Measurements from ENCODE around the gene BTG1. TPM values are rescaled to one million over a fixed set of nuclear protein-coding genes. Genes with fewer than 3 reads are reported as not detected.

Gene BTG1
- total and polyA plus RNA-seq, 7 donors = 41.0 to 82.3 (median 54.8) TPM

DNA sequence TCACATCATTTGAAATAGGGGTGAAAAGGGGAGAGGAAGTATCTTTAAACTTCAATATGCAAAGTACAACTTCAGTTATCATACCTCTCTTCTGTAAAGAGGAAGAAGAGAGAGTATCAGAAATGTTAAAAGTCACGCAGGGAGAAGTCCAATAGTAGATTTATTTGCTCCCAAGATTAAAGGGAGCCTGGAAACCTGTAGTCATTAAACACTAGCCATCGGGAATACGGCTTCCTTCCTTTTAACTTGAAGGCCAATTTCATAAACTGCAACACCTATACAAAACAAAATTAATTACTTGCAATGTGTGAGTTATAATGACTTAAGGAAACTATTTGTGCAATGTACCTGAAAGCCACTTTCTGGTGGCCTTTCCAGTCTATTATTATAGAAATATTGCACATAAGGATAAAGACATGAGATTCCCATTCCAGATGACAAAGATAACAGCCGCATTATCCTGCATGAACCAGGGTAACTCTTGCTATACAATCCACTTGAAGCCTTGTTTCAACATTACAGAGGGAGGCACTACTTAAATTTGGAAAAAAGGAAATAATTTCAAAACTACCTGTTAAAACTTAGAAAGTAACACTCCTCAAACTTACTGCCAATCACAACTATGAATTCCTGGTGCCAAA lies 4.6 kb downstream of the BTG1 start:
- Histone ChIP-seq H3K4me3 (peak overlapping the region; percentile 90 to 99 (median 96)), H3K9me3 (no peaks in the 10 kb centered on the region), H3K27ac (peak overlapping the region; percentile 98 to 99 (median 99)), H3K36me3 (peaks cover 0 to 21% (median 6%) of the 10 kb centered on the region in 4 donors), H3K27me3 (no peaks in the 10 kb centered on the region), H3K4me1 (peaks cover 0 to 47% (median 29%) of the 10 kb centered on the region in 4 donors)
- 4 to 13% methylated on average over 4 of the region's 4 CpGs for WGBS, 2 donors
- intact Hi-C loops (cut with DNase I) = loop anchor here (10.0 kb wide), 1 partner anchor 364 kb away; no protein-coding TSS in a partner anchor
- TF ChIP-seq POLR2A (IDR thresholded peaks at IDR 0.05) (no peak), EP300 (IDR thresholded peaks at IDR 0.05) (no peak), CTCF (IDR thresholded peaks at IDR 0.05) (no peak), POLR2AphosphoS5 (IDR thresholded peaks at IDR 0.05) (no peak)
- no peak for DNase-seq

DNA sequence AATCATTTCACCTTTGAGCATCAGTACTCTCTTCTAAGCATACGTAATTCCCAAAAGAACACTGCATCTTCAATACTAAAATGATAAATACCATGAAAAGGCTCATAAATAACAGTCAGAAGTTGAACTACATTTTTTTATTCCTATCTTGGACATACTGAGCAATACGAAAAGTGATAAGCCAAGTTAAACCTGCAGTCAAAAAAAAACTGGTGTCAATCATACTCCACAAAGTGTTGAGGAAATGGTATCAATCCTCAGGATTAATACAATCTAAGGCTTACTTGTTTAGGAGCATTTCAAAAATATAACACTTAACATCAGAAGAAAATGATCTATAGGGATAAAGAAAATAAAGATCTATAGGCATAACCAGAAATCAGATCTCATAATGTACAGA lies 5.5 kb downstream of the BTG1 start:
- whole genome bisulfite sequencing, 2 donors = 17 to 28% methylated on average over 2 of the region's 2 CpGs
- H3K27ac ChIP-seq = peak overlapping the region; percentile 98 to 99 (median 99)
- no peaks in the 10 kb centered on the region for H3K27me3 ChIP-seq
- DNase-seq = no peak
- TF ChIP-seq POLR2A (IDR thresholded peaks at IDR 0.05) = no peak
- TF ChIP-seq EP300 (IDR thresholded peaks at IDR 0.05) = no peak
- no peak for TF ChIP-seq POLR2AphosphoS5 (IDR thresholded peaks at IDR 0.05)
- TF ChIP-seq CTCF (IDR thresholded peaks at IDR 0.05) = no peak
- peak overlapping the region; percentile 90 to 99 (median 96) for H3K4me3 ChIP-seq
- H3K9me3 ChIP-seq = no peaks in the 10 kb centered on the region
- intact Hi-C loops (cut with DNase I) = loop anchor here (10.0 kb wide), 1 partner anchor 365 kb away; no protein-coding TSS in a partner anchor
- peaks cover 0 to 21% (median 6%) of the 10 kb centered on the region in 4 donors for H3K36me3 ChIP-seq
- peaks cover 0 to 54% (median 34%) of the 10 kb centered on the region in 4 donors for H3K4me1 ChIP-seq

- no peaks in the 10 kb centered on the region for H3K27me3 ChIP-seq
- H3K36me3 ChIP-seq = peaks cover 0 to 21% (median 6%) of the 10 kb centered on the region in 4 donors
- WGBS, 2 donors = 9 to 23% methylated on average over 2 of the region's 2 CpGs
- H3K4me3 ChIP-seq = peak overlapping the region; percentile 90 to 99 (median 96)
- intact Hi-C loops (cut with DNase I) = loop anchor here (10.0 kb wide), 1 partner anchor 365 kb away; no protein-coding TSS in a partner anchor
- H3K4me1 ChIP-seq = peaks cover 0 to 59% (median 39%) of the 10 kb centered on the region in 4 donors
- no peak for DNase-seq
- H3K27ac ChIP-seq = peak overlapping the region; percentile 98 to 99 (median 99)
- no peak for TF ChIP-seq POLR2AphosphoS5 (IDR thresholded peaks at IDR 0.05)
- TF ChIP-seq CTCF (IDR thresholded peaks at IDR 0.05) = no peak
- TF ChIP-seq POLR2A (IDR thresholded peaks at IDR 0.05) = no peak
- TF ChIP-seq EP300 (IDR thresholded peaks at IDR 0.05) = no peak
- no peaks in the 10 kb centered on the region for H3K9me3 ChIP-seq
Measured at GRCh38 chr12:92139634-92140150, 6.0 kb downstream of the BTG1 start.

DNA sequence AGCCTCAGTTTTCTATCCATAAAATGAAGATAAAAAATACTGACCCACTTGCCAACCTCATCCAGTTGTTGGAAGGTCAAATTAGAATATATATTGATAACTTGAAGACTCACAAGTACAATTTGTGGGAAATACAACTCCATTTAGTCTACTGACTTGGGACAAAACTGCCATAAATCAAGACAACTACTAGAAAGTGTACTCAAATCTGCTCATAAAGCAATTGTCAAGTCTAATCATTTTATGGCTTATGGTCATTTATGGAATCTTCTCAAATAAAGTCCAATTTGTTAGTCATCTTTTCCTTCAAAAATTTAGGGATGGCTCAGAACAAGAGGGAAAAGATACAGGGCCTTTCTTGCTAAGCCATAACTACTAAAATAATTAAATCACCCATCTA lies 7.0 kb downstream of the BTG1 start:
- Histone ChIP-seq H3K36me3 (peaks cover 0 to 16% (median 4%) of the 10 kb centered on the region in 4 donors), H3K9me3 (no peaks in the 10 kb centered on the region), H3K27ac (peak overlapping the region in 1 of 4 donors; percentile 13), H3K27me3 (no peaks in the 10 kb centered on the region), H3K4me3 (peak overlapping the region in 3 of 4 donors; percentile 90 to 98 (median 93)), H3K4me1 (peaks cover 0 to 70% (median 49%) of the 10 kb centered on the region in 4 donors)
- DNase-seq = no peak
- intact Hi-C loops (cut with DNase I) = no loop called here
- no peak for TF ChIP-seq POLR2A (IDR thresholded peaks at IDR 0.05)
- no peak for TF ChIP-seq EP300 (IDR thresholded peaks at IDR 0.05)

DNA sequence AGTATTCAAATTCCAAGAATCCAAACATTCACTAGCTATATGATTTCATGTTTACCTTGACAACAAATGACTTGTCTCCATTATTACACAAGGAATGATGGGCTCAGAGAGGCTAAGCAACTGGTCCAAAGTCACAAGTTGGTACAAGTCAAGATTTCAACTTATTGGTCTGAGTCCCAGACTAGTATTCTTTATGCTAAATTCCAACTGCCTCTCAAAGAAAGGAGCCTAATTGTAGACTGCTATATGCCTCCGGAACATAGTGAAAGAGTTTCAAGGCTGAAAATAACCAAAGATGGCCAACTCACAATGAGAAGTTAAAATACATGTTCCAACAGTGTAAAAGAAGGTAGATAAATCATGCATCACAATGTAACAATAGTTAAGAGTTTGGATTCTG lies 7.5 kb downstream of the BTG1 start:
- peak overlapping the region in 1 of 4 donors; percentile 13 for H3K27ac ChIP-seq
- intact Hi-C loops (cut with DNase I) = no loop called here
- DNase-seq = no peak

More for the DNA sequence above, 7.5 kb downstream of the BTG1 start:
- Histone ChIP-seq H3K4me3 (peak overlapping the region in 2 of 4 donors; percentile 90 to 93), H3K36me3 (peaks cover 0 to 11% (median 2%) of the 10 kb centered on the region in 4 donors), H3K27me3 (no peaks in the 10 kb centered on the region), H3K9me3 (no peaks in the 10 kb centered on the region), H3K4me1 (peaks cover 0 to 75% (median 54%) of the 10 kb centered on the region in 4 donors)
- 64 to 92% methylated on average over 1 of the region's 1 CpG for WGBS, 2 donors
- TF ChIP-seq POLR2AphosphoS5 (IDR thresholded peaks at IDR 0.05) (no peak), POLR2A (IDR thresholded peaks at IDR 0.05) (no peak), EP300 (IDR thresholded peaks at IDR 0.05) (no peak), CTCF (IDR thresholded peaks at IDR 0.05) (no peak)

Data from sigmoid colon (tissue), 7 donors.